HCT116 (cell line): Measurements from ENCODE around the gene TMOD4. TPM values are rescaled to one million over a fixed set of nuclear protein-coding genes. Genes with fewer than 3 reads are reported as not detected.

Source experiments
- ATAC-seq: fragments of 200-7000 bp; cut with Tn5 transposase; 2 replicates; pipeline ENCODE4 v1.9.1; 2020; ENCODE audit warnings: mild to moderate bottlenecking, moderate library complexity
- BruUV-seq: library from RNA; stranded (reverse); fragments of 400-500 nt; replicated peaks from 2 replicates; lab custom pipeline; 2021; lab: Mats Ljungman, UMichigan
- CTCF ChIA-PET: fragments of 300-600 bp; sonication (Branson Sonifier 250); formaldehyde crosslinking; loops from one replicate; lab custom pipeline; 2021; ENCODE audit warnings: antibody characterized with exemption; lab: Charles Lee
- POLR2A ChIA-PET: fragments of 300-600, 350-600 bp; sonication (Branson Sonifier 250); formaldehyde crosslinking; loops from one replicate; lab custom pipeline; 2021; ENCODE audit warnings: antibody characterized with exemption; lab: Charles Lee
- RAD21 ChIA-PET, 2 experiments: fragments of 300-600 bp; sonication (Branson Sonifier 250); formaldehyde crosslinking; loops; one replicate each; lab custom pipeline; 2023; ENCODE audit warnings: low total read pairs in 2 of 2; ENCODE audit not compliant: uncharacterized antibody in 2 of 2, unreplicated experiment in 2 of 2, low non-redundant PET in 1 of 2; lab: Charles Lee
- DNase-seq: peaks from one replicate; pipeline ENCODE4 v3.0.0-alpha.2; 2010; ENCODE audit warnings: low read depth, low spot score
- H2AFZ ChIP-seq: fragments of 200-600 bp; shearing (Covaris generic), sonication (generic); 2 replicates; pipeline ENCODE4 v1.6.1; 2017; ENCODE audit warnings: low read depth, mixed run types, mixed read lengths, antibody characterized with exemption, low read length; ENCODE audit not compliant: poor library complexity, severe bottlenecking
- H3K27ac ChIP-seq: 2 replicates; pipeline ENCODE4 v1.5.1; 2012; ENCODE audit warnings: low read depth, low read length
- H3K27me3 ChIP-seq: fragments of 200-600 bp; sonication (generic); 2 replicates; pipeline ENCODE4 v1.6.1; 2016; ENCODE audit warnings: mixed run types, low read length, mixed read lengths; ENCODE audit not compliant: insufficient read depth
- H3K36me3 ChIP-seq, 2 experiments: fragments of 200-500 bp in 1 of 2; fragments of 200-600 bp in 1 of 2; sonication (Bioruptor generic) in 1 of 2; sonication (generic) in 1 of 2; 2 replicates each; pipeline versions ENCODE4 v1.5.1 to v1.6.1; 2014 to 2016; ENCODE audit warnings: low read length in 2 of 2, inconsistent platforms in 1 of 2, mixed read lengths in 1 of 2, mixed run types in 1 of 2; ENCODE audit not compliant: insufficient read depth in 2 of 2, control insufficient read depth in 1 of 2
- H3K4me1 ChIP-seq, 2 experiments: fragments of 200-600 bp in 1 of 2; sonication (generic) in 1 of 2; 2 replicates each; pipeline versions ENCODE4 v1.5.1 to v1.6.1; 2012 to 2017; ENCODE audit warnings: low read length in 2 of 2, inconsistent platforms in 1 of 2, mild to moderate bottlenecking in 1 of 2, mixed read lengths in 1 of 2, mixed run types in 1 of 2, moderate library complexity in 1 of 2; ENCODE audit not compliant: insufficient read depth in 2 of 2, control insufficient read depth in 1 of 2
- H3K4me2 ChIP-seq: fragments of 200-600 bp; sonication (generic); 2 replicates; pipeline ENCODE4 v1.6.1; 2017; ENCODE audit warnings: mixed run types, low read length, mixed read lengths
- H3K4me3 ChIP-seq, 2 experiments: fragments of 200-600 bp in 1 of 2; sonication (generic) in 1 of 2; replicated peaks in 1 of 2; 2 replicates each; pipeline ENCODE4 v1.5.1; 2011 to 2016; ENCODE audit warnings: low read length in 2 of 2, control low read depth in 1 of 2, low read depth in 1 of 2, mild to moderate bottlenecking in 1 of 2, mixed read lengths in 1 of 2, mixed run types in 1 of 2
- H3K79me2 ChIP-seq: fragments of 200-600 bp; sonication (generic); 2 replicates; pipeline ENCODE4 v1.6.1; 2017; ENCODE audit warnings: mild to moderate bottlenecking, mixed run types, low read length, moderate library complexity, mixed read lengths; ENCODE audit not compliant: insufficient read depth
- H3K9ac ChIP-seq: fragments of 200-600 bp; sonication (generic); 2 replicates; pipeline ENCODE4 v1.6.1; 2016; ENCODE audit warnings: low read length, mixed read lengths
- H3K9me2 ChIP-seq: fragments of 200-600 bp; sonication (generic), shearing (Covaris generic); 2 replicates; pipeline ENCODE4 v1.6.1; 2017; ENCODE audit warnings: mixed run types, mild to moderate bottlenecking, moderate library complexity; ENCODE audit not compliant: insufficient read depth
- H3K9me3 ChIP-seq, 2 experiments: fragments of 200-500 bp in 1 of 2; fragments of 200-600 bp in 1 of 2; sonication (Bioruptor generic) in 1 of 2; sonication (generic) in 1 of 2; 2 replicates each; pipeline ENCODE4 v1.6.1; 2014 to 2017; ENCODE audit warnings: low read length in 2 of 2, mixed read lengths in 2 of 2, inconsistent platforms in 1 of 2, low read depth in 1 of 2, mild to moderate bottlenecking in 1 of 2, mixed run types in 1 of 2, moderate library complexity in 1 of 2; ENCODE audit not compliant: control insufficient read depth in 1 of 2, insufficient read depth in 1 of 2
- H4K20me1 ChIP-seq: fragments of 200-600 bp; sonication (generic), shearing (Covaris generic); 2 replicates; pipeline ENCODE4 v1.6.1; 2017; ENCODE audit warnings: mixed run types, mild to moderate bottlenecking, moderate library complexity; ENCODE audit not compliant: insufficient read depth
- ATF3 ChIP-seq: IDR thresholded peaks from 2 replicates; pipeline ENCODE4 v1.6.1; 2012
- CBX3 ChIP-seq: IDR thresholded peaks from 2 replicates; pipeline ENCODE4 v1.6.1; 2012; ENCODE audit warnings: low read depth
- CEBPB ChIP-seq: IDR thresholded peaks from 2 replicates; pipeline ENCODE4 v1.6.1; 2012; ENCODE audit warnings: low read depth
- CTCF ChIP-seq, 3 experiments: fragments of 200-600 bp in 1 of 3; sonication (generic) in 1 of 3; IDR thresholded peaks in 2 of 3; conservative IDR thresholded peaks in 1 of 3; 2 replicates each; pipeline ENCODE4 v1.5.1; 2012 to 2017; ENCODE audit warnings: low read depth in 2 of 3, low read length in 2 of 3, antibody characterized with exemption in 1 of 3, borderline replicate concordance in 1 of 3, control low read depth in 1 of 3, mild to moderate bottlenecking in 1 of 3, mixed read lengths in 1 of 3, mixed run types in 1 of 3, moderate library complexity in 1 of 3; ENCODE audit not compliant: insufficient read depth in 1 of 3
- EGR1 ChIP-seq: IDR thresholded peaks from 2 replicates; pipeline ENCODE4 v1.6.1; 2012; ENCODE audit warnings: low read depth
- ELF1 ChIP-seq: IDR thresholded peaks from 2 replicates; pipeline ENCODE4 v1.6.1; 2012; ENCODE audit warnings: low read depth, borderline replicate concordance
- EZH2 ChIP-seq: fragments of 200-600 bp; sonication (generic); IDR thresholded peaks from 2 replicates; pipeline ENCODE4 v1.6.1; 2017; ENCODE audit warnings: antibody characterized with exemption, mixed run types
- EZH2phosphoT487 ChIP-seq: fragments of 200-600 bp; IDR thresholded peaks from 2 replicates; pipeline ENCODE4 v1.6.1; 2018; ENCODE audit warnings: antibody characterized with exemption, borderline replicate concordance
- FOSL1 ChIP-seq: IDR thresholded peaks from 2 replicates; pipeline ENCODE4 v1.6.1; 2012; ENCODE audit warnings: low read depth
- JUND ChIP-seq: IDR thresholded peaks from 2 replicates; pipeline ENCODE4 v1.6.1; 2012
- POLR2A ChIP-seq: IDR thresholded peaks from 2 replicates; pipeline ENCODE4 v1.7.0; 2011; ENCODE audit warnings: borderline replicate concordance; ENCODE audit not compliant: insufficient read depth, insufficient read length; ENCODE audit errors: extremely low read depth
- POLR2AphosphoS5 ChIP-seq: IDR thresholded peaks from 2 replicates; pipeline ENCODE4 v1.6.1; 2011; ENCODE audit warnings: mild to moderate bottlenecking, low read depth, low read length, moderate library complexity
- SIN3A ChIP-seq: IDR thresholded peaks from 2 replicates; pipeline ENCODE4 v1.6.1; 2012; ENCODE audit warnings: low read depth
- TCF7L2 ChIP-seq: IDR thresholded peaks from 2 replicates; pipeline ENCODE4 v1.7.0; 2011; ENCODE audit warnings: borderline replicate concordance, inconsistent platforms; ENCODE audit not compliant: insufficient read depth, insufficient read length; ENCODE audit errors: extremely low read depth
- ZBTB33 ChIP-seq: IDR thresholded peaks from 2 replicates; pipeline ENCODE4 v1.6.1; 2011; ENCODE audit warnings: mild to moderate bottlenecking, low read length, moderate library complexity; ENCODE audit not compliant: insufficient replicate concordance; ENCODE audit errors: extremely low read depth
- ZNF274 ChIP-seq: fragments of 200-500 bp; sonication (Bioruptor generic); IDR thresholded peaks from 2 replicates; pipeline ENCODE4 v1.6.1; 2014; ENCODE audit warnings: mild to moderate bottlenecking, low read depth, low read length, inconsistent platforms
- intact Hi-C: fragments of 100-400 bp; cut with micrococcal nuclease; formaldehyde crosslinking; loops from 2 replicates; pipeline ENCODE4 v1.10.0; 2022
- total RNA-seq: library from RNA; stranded (reverse); gene quantifications from one replicate; pipeline ENCODE4 v1.2.1, GENCODE V29; 2021; ENCODE audit not compliant: unreplicated experiment

The TMOD4 gene
- total RNA-seq, 1 experiment from 2014 or later: 1.8 TPM

GRCh38 chr1:151134396-151134795 is 41.4 kb downstream of the TMOD4 start:
- POLR2A ChIA-PET: no interaction called here

More at GRCh38 chr1:151134396-151134795, 41.4 kb downstream of the TMOD4 start:
- Histone ChIP-seq H3K79me2 (no peaks in the 10 kb centered on the region), H3K27ac (no peak overlapping the region), H3K9ac (no peak overlapping the region), H3K27me3 (no peaks in the 10 kb centered on the region), H3K4me3 (no peak overlapping the region), H3K9me2 (no peaks in the 10 kb centered on the region), H3K4me2 (no peak overlapping the region), H3K4me1 (no peaks in the 10 kb centered on the region), H4K20me1 (no peaks in the 10 kb centered on the region), H3K9me3 (no peaks in the 10 kb centered on the region), H3K36me3 (no peaks in the 10 kb centered on the region), H2AFZ (no peak overlapping the region)
- intact Hi-C loops: no loop called here
- CTCF ChIA-PET: no interaction called here
- DNase-seq (no peak), ATAC-seq (no peak)
- TF ChIP-seq EZH2phosphoT487: no peak
- no peak for TF ChIP-seq EZH2
- TF ChIP-seq ZNF274: no peak
- no peak for TF ChIP-seq EGR1
- TF ChIP-seq TCF7L2: no peak
- TF ChIP-seq ZBTB33: no peak
- no peak for TF ChIP-seq JUND
- TF ChIP-seq CBX3: no peak
- no peak for TF ChIP-seq CEBPB
- TF ChIP-seq POLR2A: no peak
- TF ChIP-seq FOSL1: no peak
- no peak for TF ChIP-seq CTCF (IDR thresholded peaks at IDR 0.05 in 2 of 3, conservative IDR thresholded peaks at IDR 0.05 in 1 of 3; ENCODE audit: borderline replicate concordance in 1 of 3, insufficient read depth in 1 of 3, low read depth in 2 of 3, low read length in 2 of 3)
- TF ChIP-seq POLR2AphosphoS5: no peak
- TF ChIP-seq SIN3A: no peak
- no peak for TF ChIP-seq ATF3
- no peak for TF ChIP-seq ELF1
- no TSS peak for BruUV-seq
- RAD21 ChIA-PET: no interaction called here
